Measurements from ENCODE around the gene PALLD. TPM values are rescaled to one million over a fixed set of nuclear protein-coding genes. Genes with fewer than 3 reads are reported as not detected.

The PALLD gene
- total RNA-seq, 4 donors from 2014 or later: 1,036 to 2,270 (median 2,202) TPM

DNA sequence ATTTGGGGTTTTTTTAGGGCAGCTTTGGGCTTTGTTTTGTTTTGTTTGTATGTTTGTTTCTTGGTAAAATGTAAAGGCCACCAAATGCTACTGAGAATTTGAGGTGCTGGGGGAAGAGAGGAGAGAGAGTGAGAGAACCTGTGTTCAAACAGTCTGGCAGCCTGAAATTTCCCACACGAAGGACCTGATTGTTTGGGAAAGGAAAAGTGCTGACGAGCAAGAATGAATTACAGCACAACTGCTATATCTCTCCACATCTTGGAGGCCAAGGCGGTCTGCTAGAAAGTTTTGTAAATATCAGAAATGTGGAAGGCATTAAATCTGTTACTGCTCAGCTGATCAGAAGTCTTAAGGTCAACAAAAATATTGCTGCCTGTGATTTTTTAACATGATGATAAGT is 170.5 kb downstream of the PALLD start:
- ATAC-seq: no peak
- no peaks in the 10 kb centered on the region for H3K27me3 ChIP-seq
- no peak overlapping the region for H3K4me3 ChIP-seq
- H3K9me3 ChIP-seq: no peaks in the 10 kb centered on the region
- H3K27ac ChIP-seq: no peak overlapping the region
- TF ChIP-seq POLR2AphosphoS5 (IDR thresholded peaks at IDR 0.05) (no peak), POLR2A (IDR thresholded peaks at IDR 0.05) (no peak), EP300 (IDR thresholded peaks at IDR 0.05) (no peak)
- TF ChIP-seq, protein P1, sequence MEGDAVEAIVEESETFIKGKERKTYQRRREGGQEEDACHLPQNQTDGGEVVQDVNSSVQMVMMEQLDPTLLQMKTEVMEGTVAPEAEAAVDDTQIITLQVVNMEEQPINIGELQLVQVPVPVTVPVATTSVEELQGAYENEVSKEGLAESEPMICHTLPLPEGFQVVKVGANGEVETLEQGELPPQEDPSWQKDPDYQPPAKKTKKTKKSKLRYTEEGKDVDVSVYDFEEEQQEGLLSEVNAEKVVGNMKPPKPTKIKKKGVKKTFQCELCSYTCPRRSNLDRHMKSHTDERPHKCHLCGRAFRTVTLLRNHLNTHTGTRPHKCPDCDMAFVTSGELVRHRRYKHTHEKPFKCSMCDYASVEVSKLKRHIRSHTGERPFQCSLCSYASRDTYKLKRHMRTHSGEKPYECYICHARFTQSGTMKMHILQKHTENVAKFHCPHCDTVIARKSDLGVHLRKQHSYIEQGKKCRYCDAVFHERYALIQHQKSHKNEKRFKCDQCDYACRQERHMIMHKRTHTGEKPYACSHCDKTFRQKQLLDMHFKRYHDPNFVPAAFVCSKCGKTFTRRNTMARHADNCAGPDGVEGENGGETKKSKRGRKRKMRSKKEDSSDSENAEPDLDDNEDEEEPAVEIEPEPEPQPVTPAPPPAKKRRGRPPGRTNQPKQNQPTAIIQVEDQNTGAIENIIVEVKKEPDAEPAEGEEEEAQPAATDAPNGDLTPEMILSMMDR (IDR thresholded peaks at IDR 0.05): no peak
- H3K36me3 ChIP-seq: no peaks in the 10 kb centered on the region
- peaks cover 0 to 5% (median 0%) of the 10 kb centered on the region in 3 donors for H3K4me1 ChIP-seq
- WGBS, 2 donors (ENCODE audit: low coverage in 1 of 2): 35 to 57% methylated on average over 2 to 3 of the region's 3 CpGs

DNA sequence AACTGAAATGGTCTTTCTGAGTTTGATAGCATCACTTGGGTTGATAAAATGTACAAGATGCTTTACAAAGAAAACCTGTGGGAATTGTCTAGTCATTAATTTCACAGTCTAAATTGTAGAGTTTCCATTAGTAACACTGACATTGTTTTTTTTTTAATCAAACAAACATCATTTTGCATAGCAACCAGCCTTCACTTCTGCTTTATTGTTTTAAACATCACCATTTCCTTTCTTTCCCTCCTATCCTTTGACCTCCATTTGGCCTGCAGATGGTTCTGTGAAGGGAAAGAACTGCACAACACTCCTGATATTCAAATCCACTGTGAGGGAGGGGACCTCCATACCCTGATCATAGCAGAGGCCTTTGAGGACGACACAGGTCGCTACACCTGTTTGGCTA is 171.1 kb downstream of the PALLD start:
- H3K4me3 ChIP-seq: no peak overlapping the region
- no peaks in the 10 kb centered on the region for H3K36me3 ChIP-seq
- no peak for ATAC-seq
- no peak for TF ChIP-seq POLR2AphosphoS5 (IDR thresholded peaks at IDR 0.05)
- TF ChIP-seq, protein P1 (IDR thresholded peaks at IDR 0.05): no peak
- TF ChIP-seq EP300 (IDR thresholded peaks at IDR 0.05): no peak
- no peak for TF ChIP-seq POLR2A (IDR thresholded peaks at IDR 0.05)
- H3K4me1 ChIP-seq: no peaks in the 10 kb centered on the region
- H3K9me3 ChIP-seq: no peaks in the 10 kb centered on the region
- H3K27me3 ChIP-seq: no peaks in the 10 kb centered on the region
- no peak overlapping the region for H3K27ac ChIP-seq
- WGBS, 2 donors (ENCODE audit: low coverage in 1 of 2): 70 to 81% methylated on average over 2 of the region's 2 CpGs

DNA sequence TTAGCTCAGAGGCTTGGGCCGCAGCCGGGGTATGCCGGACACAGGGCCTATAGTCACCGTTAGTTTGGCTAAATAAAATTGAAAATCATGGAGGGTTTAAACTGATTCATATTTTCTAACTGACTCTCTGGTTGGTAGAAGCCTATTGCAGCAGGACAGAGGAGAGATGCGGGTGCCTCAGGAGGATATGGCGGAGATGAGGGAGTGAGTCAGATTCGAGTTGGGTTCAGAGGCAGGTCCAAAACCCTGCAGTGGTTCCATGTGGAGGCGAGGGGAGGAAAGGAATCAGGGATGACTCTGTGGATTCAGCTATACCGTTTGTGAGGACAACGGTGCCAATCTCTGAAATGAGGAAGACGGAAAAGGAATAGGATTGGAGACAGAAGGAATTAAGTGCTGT is 176.6 kb downstream of the PALLD start:
- no peak for ATAC-seq
- peaks cover 0 to 8% (median 0%) of the 10 kb centered on the region in 3 donors for H3K4me1 ChIP-seq
- no peaks in the 10 kb centered on the region for H3K9me3 ChIP-seq
- no peaks in the 10 kb centered on the region for H3K27me3 ChIP-seq
- H3K27ac ChIP-seq: no peak overlapping the region
- TF ChIP-seq POLR2A (IDR thresholded peaks at IDR 0.05): no peak
- TF ChIP-seq EP300 (IDR thresholded peaks at IDR 0.05): no peak
- no peak for TF ChIP-seq POLR2AphosphoS5 (IDR thresholded peaks at IDR 0.05)
- TF ChIP-seq, protein P1 (IDR thresholded peaks at IDR 0.05): no peak
- no peaks in the 10 kb centered on the region for H3K36me3 ChIP-seq
- no peak overlapping the region for H3K4me3 ChIP-seq
- WGBS, 2 donors (ENCODE audit: low coverage in 1 of 2): 90 to 97% methylated on average over 10 to 11 of the region's 11 CpGs

- Histone ChIP-seq H3K9me3 (no peaks in the 10 kb centered on the region), H3K4me1 (peaks cover 0 to 8% (median 0%) of the 10 kb centered on the region in 3 donors), H3K4me3 (no peak overlapping the region), H3K27ac (no peak overlapping the region), H3K36me3 (no peaks in the 10 kb centered on the region), H3K27me3 (no peaks in the 10 kb centered on the region)
- ATAC-seq: no peak
- 60 to 78% methylated on average over 4 to 6 of the region's 6 CpGs for WGBS, 2 donors (ENCODE audit: low coverage in 1 of 2)
- TF ChIP-seq POLR2A (IDR thresholded peaks at IDR 0.05) (no peak), POLR2AphosphoS5 (IDR thresholded peaks at IDR 0.05) (no peak), EP300 (IDR thresholded peaks at IDR 0.05) (no peak)
- TF ChIP-seq, protein P1 (IDR thresholded peaks at IDR 0.05): no peak
Observed at GRCh38 chr4:168674077-168674747, 177.4 kb downstream of the PALLD start.

DNA sequence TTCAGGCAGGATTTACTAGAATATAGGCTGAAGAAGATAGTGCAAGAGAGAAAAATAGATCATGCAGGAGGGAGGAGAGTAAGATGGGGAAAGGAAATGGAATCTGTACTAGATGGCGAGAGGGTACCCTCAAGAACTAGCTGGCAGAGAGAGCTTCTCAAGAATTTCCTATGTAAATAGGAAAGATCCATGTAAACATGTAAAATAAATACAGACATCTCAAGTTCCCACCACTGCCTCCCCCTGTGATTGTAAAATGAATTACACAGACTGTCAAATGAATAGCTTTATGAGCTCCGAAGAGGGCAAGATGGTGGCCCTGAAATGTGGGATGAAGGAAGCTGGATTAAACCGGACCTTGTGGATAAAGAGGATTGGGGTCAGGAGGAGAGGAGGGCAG is 178.0 kb downstream of the PALLD start:
- Histone ChIP-seq H3K4me1 (peaks cover 0 to 8% (median 0%) of the 10 kb centered on the region in 3 donors), H3K4me3 (no peak overlapping the region), H3K9me3 (no peaks in the 10 kb centered on the region), H3K36me3 (no peaks in the 10 kb centered on the region), H3K27ac (no peak overlapping the region), H3K27me3 (no peaks in the 10 kb centered on the region)
- WGBS, 2 donors (ENCODE audit: low coverage in 1 of 2): 67 to 73% methylated on average over 3 of the region's 3 CpGs
- TF ChIP-seq EP300 (IDR thresholded peaks at IDR 0.05) (no peak), POLR2A (IDR thresholded peaks at IDR 0.05) (no peak), POLR2AphosphoS5 (IDR thresholded peaks at IDR 0.05) (no peak)
- TF ChIP-seq, protein P1 (IDR thresholded peaks at IDR 0.05): no peak
- no peak for ATAC-seq

All from gastroesophageal sphincter (tissue), 4 donors.